Activated CD8-positive, alpha-beta memory T cell treated with anti-CD3 and anti-CD28 coated beads, Interleukin-2, amount 10 ng/mL, durations not matched to agents 7 days and 5 days (primary cell): ENCODE data around the gene MTURN. TPM values are rescaled to one million over a fixed set of nuclear protein-coding genes. Genes with fewer than 3 reads are reported as not detected.

Source experiments
- ATAC-seq: fragments of 150-1000 bp; cut with Tn5 transposase; one replicate; pipeline ENCODE4 v1.10.0; 2021; ENCODE audit warnings: moderate library complexity
- CTCF ChIA-PET: fragments of 350-600 bp; sonication (Branson Sonifier 250); formaldehyde crosslinking; loops from one replicate; lab custom pipeline; 2021; ENCODE audit warnings: antibody characterized with exemption; lab: Charles Lee
- DNase-seq: peaks from one replicate; pipeline ENCODE4 v3.0.0-alpha.2; 2020
- H3K27ac Mint-ChIP-seq: one replicate; pipeline ENCODE4 v1.8.0; 2021; ENCODE audit warnings: mild to moderate bottlenecking, mixed read lengths
- H3K27me3 Mint-ChIP-seq: one replicate; pipeline ENCODE4 v1.8.0; 2021; ENCODE audit warnings: mixed read lengths
- H3K36me3 Mint-ChIP-seq: one replicate; pipeline ENCODE4 v1.8.0; 2021; ENCODE audit warnings: mild to moderate bottlenecking, mixed read lengths
- H3K4me1 Mint-ChIP-seq: one replicate; pipeline ENCODE4 v1.8.0; 2021; ENCODE audit warnings: mixed read lengths
- H3K4me3 Mint-ChIP-seq: one replicate; pipeline ENCODE4 v1.8.0; 2021; ENCODE audit warnings: mild to moderate bottlenecking, moderate library complexity, mixed read lengths
- H3K9me3 Mint-ChIP-seq: one replicate; pipeline ENCODE4 v1.8.0; 2022; ENCODE audit warnings: low read depth, mixed read lengths
- total RNA-seq, 2 experiments: library from RNA; stranded (reverse); gene quantifications; one replicate each; pipeline ENCODE4 v1.2.3, GENCODE V29; 2021

Gene MTURN
- total RNA-seq, 2 experiments from 2014 or later = 2.5 to 4.4 TPM

GRCh38 chr7:30193336-30193943, 58.7 kb downstream of the MTURN start:
- Mint-ChIP-seq H3K4me3 (no peak overlapping the region), H3K4me1 (no peaks in the 10 kb centered on the region), H3K9me3 (peaks cover 12% of the 10 kb centered on the region), H3K36me3 (peaks cover 7% of the 10 kb centered on the region), H3K27ac (no peak overlapping the region), H3K27me3 (no peaks in the 10 kb centered on the region)
- CTCF ChIA-PET = no interaction called here
- no peak for ATAC-seq
- no peak for DNase-seq

- ATAC-seq = no peak
- Mint-ChIP-seq H3K27ac (no peak overlapping the region), H3K4me1 (no peaks in the 10 kb centered on the region), H3K27me3 (no peaks in the 10 kb centered on the region), H3K9me3 (peaks cover 12% of the 10 kb centered on the region), H3K36me3 (peaks cover 7% of the 10 kb centered on the region), H3K4me3 (no peak overlapping the region)
- no peak for DNase-seq
- CTCF ChIA-PET = no interaction called here
Observed at GRCh38 chr7:30196408-30196807, 61.6 kb downstream of the MTURN start.

GRCh38 chr7:30197438-30197837, 62.7 kb downstream of the MTURN start:
- H3K27ac Mint-ChIP-seq = no peak overlapping the region
- DNase-seq = no peak
- H3K4me1 Mint-ChIP-seq = no peaks in the 10 kb centered on the region
- CTCF ChIA-PET = no interaction called here
- H3K36me3 Mint-ChIP-seq = peaks cover 7% of the 10 kb centered on the region
- peaks cover 12% of the 10 kb centered on the region for H3K9me3 Mint-ChIP-seq
- H3K4me3 Mint-ChIP-seq = no peak overlapping the region
- no peak for ATAC-seq
- H3K27me3 Mint-ChIP-seq = no peaks in the 10 kb centered on the region

DNA sequence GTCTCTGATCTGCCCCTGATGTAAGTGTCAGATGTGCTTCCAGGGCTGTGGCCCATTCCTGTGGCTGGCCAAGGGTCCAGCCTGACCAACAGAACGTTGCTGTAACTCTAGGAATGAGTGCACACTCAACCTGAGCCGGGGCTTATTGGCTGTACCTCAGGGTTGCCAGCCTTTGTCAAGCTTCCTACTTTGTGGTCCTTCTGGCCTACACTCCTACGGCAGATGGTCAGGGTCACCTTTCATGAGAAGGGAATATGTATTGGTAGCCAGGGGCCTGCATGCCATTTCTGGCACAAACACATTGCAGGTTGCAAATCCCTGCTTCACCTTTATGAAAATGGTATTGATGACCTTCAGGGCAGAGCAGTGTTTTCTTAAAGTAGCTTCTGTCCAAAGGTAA, 64.5 kb downstream of the MTURN start:
- Mint-ChIP-seq H3K4me3 (no peak overlapping the region), H3K27me3 (no peaks in the 10 kb centered on the region), H3K36me3 (peaks cover 7% of the 10 kb centered on the region), H3K4me1 (no peaks in the 10 kb centered on the region), H3K9me3 (peaks cover 12% of the 10 kb centered on the region), H3K27ac (no peak overlapping the region)
- no peak for ATAC-seq
- CTCF ChIA-PET = no interaction called here
- DNase-seq = no peak

DNA sequence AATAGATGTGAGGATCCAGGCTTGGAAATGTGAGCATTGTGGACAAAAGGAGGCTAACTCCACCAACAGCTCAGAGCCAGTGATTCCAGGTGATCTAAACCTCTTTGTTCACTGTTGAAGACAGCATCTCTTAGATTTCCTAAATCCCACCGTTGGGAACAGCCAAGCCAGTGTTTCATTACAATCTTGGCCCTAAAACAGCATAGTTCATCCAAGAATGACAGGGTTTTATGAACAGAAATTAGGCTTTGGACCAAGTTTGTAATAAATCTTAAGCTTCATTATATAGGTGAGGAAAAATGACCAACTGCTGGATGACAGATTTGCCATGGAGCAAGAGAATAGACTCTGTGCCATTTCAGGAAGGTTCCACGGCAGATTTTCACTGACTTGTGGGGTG, 65.8 kb downstream of the MTURN start:
- Mint-ChIP-seq H3K9me3 (peaks cover 4% of the 10 kb centered on the region), H3K27me3 (no peaks in the 10 kb centered on the region), H3K4me3 (no peak overlapping the region), H3K4me1 (no peaks in the 10 kb centered on the region), H3K36me3 (peaks cover 6% of the 10 kb centered on the region), H3K27ac (no peak overlapping the region)
- DNase-seq = no peak
- ATAC-seq = no peak
- CTCF ChIA-PET = no interaction called here

GRCh38 chr7:30201161-30201666, 66.4 kb downstream of the MTURN start:
- ATAC-seq (no peak), DNase-seq (no peak)
- CTCF ChIA-PET = no interaction called here
- peaks cover 5% of the 10 kb centered on the region for H3K36me3 Mint-ChIP-seq
- no peak overlapping the region for H3K4me3 Mint-ChIP-seq
- no peaks in the 10 kb centered on the region for H3K27me3 Mint-ChIP-seq
- H3K27ac Mint-ChIP-seq = no peak overlapping the region
- H3K4me1 Mint-ChIP-seq = no peaks in the 10 kb centered on the region
- H3K9me3 Mint-ChIP-seq = no peaks in the 10 kb centered on the region

DNA sequence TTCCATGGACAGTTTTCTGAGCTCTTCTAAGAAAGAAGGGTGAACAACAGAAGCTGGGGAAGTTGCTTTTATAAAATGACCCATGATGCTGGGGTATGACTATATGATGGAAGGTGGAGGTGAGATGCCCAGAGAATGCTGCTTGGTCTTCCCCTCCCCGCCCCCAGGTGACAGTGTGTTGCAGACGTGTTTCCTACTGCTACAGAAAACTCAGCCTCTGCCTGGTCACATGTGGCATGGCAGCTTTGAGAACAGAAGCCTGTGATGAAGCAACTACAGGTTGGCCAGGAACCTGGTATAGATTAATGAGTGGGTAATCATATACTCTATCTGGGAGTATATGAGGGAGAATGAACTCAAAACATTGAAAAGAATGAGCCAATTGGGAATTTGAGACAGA, 67.1 kb downstream of the MTURN start:
- Mint-ChIP-seq H3K27me3 (no peaks in the 10 kb centered on the region), H3K36me3 (peaks cover 3% of the 10 kb centered on the region), H3K9me3 (no peaks in the 10 kb centered on the region), H3K4me3 (no peak overlapping the region), H3K4me1 (no peaks in the 10 kb centered on the region), H3K27ac (no peak overlapping the region)
- CTCF ChIA-PET = no interaction called here
- DNase-seq = no peak
- no peak for ATAC-seq

- ATAC-seq (no peak), DNase-seq (no peak)
- CTCF ChIA-PET = no interaction called here
- Mint-ChIP-seq H3K4me1 (no peaks in the 10 kb centered on the region), H3K27me3 (no peaks in the 10 kb centered on the region), H3K27ac (no peak overlapping the region), H3K4me3 (no peak overlapping the region), H3K9me3 (no peaks in the 10 kb centered on the region), H3K36me3 (no peaks in the 10 kb centered on the region)
Observed at GRCh38 chr7:30202671-30203070, 67.9 kb downstream of the MTURN start.

DNA sequence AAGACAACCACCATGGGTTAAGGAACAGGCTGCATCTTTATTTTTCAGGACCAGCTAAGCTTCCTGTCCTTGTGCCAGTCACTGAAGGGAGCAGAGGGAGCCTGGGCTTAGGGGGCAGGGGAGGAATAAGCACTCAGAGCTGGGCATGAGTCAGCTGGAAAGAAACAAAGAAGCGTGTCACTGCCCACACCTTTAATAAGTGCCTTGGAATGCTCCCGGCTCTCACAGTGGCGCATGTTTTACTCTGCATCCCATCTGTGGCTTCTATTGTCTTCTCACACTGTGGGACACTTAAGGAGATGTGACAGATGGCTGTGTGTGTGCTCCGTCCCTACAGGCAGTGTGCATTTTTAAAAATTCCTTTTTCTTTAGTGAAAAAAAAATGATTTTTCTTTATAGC, 71.7 kb downstream of the MTURN start:
- CTCF ChIA-PET = no interaction called here

GRCh38 chr7:30206942-30207341, 72.2 kb downstream of the MTURN start:
- DNase-seq (no peak), ATAC-seq (no peak)
- Mint-ChIP-seq H3K27ac (no peak overlapping the region), H3K4me3 (no peak overlapping the region), H3K27me3 (no peaks in the 10 kb centered on the region), H3K4me1 (no peaks in the 10 kb centered on the region), H3K9me3 (no peaks in the 10 kb centered on the region), H3K36me3 (no peaks in the 10 kb centered on the region)
- CTCF ChIA-PET = no interaction called here

More for the DNA sequence above, 71.7 kb downstream of the MTURN start:
- Mint-ChIP-seq H3K27ac (no peak overlapping the region), H3K36me3 (no peaks in the 10 kb centered on the region), H3K27me3 (no peaks in the 10 kb centered on the region), H3K9me3 (no peaks in the 10 kb centered on the region), H3K4me1 (no peaks in the 10 kb centered on the region), H3K4me3 (no peak overlapping the region)
- DNase-seq = no peak
- no peak for ATAC-seq

DNA sequence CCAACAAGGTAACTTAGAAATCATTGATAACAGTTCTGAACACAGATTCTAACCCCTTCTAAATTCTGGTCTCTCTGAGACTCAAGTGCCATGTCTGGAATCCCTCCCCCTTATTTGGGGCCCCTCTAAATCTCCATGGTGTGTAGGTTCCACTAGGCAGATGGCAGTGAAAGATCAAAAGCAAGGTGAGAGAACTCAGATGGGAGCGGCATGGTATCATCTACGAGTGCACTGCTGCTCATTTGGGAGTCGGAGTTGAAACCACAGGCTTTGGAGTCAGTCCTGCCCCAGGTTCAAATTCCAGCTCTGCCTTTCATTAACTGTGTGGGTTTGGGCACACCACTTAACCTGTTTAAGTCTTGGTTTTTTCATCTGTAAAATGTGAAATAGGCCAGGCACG, 72.6 kb downstream of the MTURN start:
- CTCF ChIA-PET = no interaction called here
- DNase-seq (no peak), ATAC-seq (no peak)
- no peak overlapping the region for H3K4me3 Mint-ChIP-seq
- H3K27me3 Mint-ChIP-seq = no peaks in the 10 kb centered on the region
- no peaks in the 10 kb centered on the region for H3K36me3 Mint-ChIP-seq
- no peaks in the 10 kb centered on the region for H3K4me1 Mint-ChIP-seq
- no peaks in the 10 kb centered on the region for H3K9me3 Mint-ChIP-seq
- no peak overlapping the region for H3K27ac Mint-ChIP-seq

DNA sequence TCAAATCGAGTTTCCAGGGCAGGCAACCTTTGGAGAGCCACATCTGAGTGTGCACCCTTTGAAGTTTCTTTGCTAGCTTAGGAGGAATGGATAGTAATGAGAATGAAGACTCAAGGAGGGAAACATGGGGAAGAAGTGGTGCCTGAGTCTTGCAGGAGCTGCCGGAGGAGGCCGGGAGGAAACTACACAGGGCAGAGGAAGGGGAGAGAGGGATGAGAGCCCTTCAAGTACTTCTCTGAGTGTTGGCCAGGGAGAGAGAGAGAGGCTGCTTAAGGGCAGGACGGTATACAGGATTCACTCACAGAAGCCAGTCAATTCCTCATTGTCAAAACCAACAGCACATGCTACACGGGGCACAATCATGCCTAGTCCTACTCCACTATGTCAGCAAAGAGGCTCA, 75.2 kb downstream of the MTURN start:
- H3K4me3 Mint-ChIP-seq = no peak overlapping the region
- no peaks in the 10 kb centered on the region for H3K36me3 Mint-ChIP-seq
- peaks cover 12% of the 10 kb centered on the region for H3K27me3 Mint-ChIP-seq
- H3K9me3 Mint-ChIP-seq = no peaks in the 10 kb centered on the region
- no peaks in the 10 kb centered on the region for H3K4me1 Mint-ChIP-seq
- H3K27ac Mint-ChIP-seq = no peak overlapping the region
- ATAC-seq = no peak
- CTCF ChIA-PET = no interaction called here
- no peak for DNase-seq
